Measurements from ENCODE around the gene BACH2.

- no peak for TF ChIP-seq CTCF (conservative IDR thresholded peaks at IDR 0.05)
- TF ChIP-seq ZFX (IDR thresholded peaks at IDR 0.05) = no peak
These were observed 177.0 kb downstream of the BACH2 start for GRCh38 chr6:90119618-90120017.

Measured in C4-2B (cell line).